K562 (cell line): ENCODE data around the gene ARID3A.

ENCODE experiments used
- CREM ChIP-seq: IDR thresholded peaks from 2 replicates; pipeline ENCODE4 v1.6.1; 2014; ENCODE audit warnings: antibody characterized with exemption, low read depth
- CTCF ChIP-seq, 3 experiments: IDR thresholded peaks in 2 of 3; conservative IDR thresholded peaks in 1 of 3; 2 replicates each; pipeline ENCODE4 v1.5.1; 2011 to 2012; ENCODE audit warnings: low read length in 3 of 3, mild to moderate bottlenecking in 3 of 3, control low read depth in 2 of 3, improper control_type of control experiment in 1 of 3, inconsistent platforms in 1 of 3, low read depth in 1 of 3, mixed read lengths in 1 of 3, moderate library complexity in 1 of 3; ENCODE audit not compliant: insufficient read depth in 2 of 3
- FOXP1 ChIP-seq: sonication (generic); formaldehyde crosslinking; IDR thresholded peaks from 2 replicates; pipeline ENCODE4 v1.8.0; 2022; ENCODE audit warnings: mild to moderate bottlenecking, missing genetic modification reagents
- MEIS2 ChIP-seq: fragments of 450-650 bp; IDR thresholded peaks from 2 replicates; pipeline ENCODE4 v1.6.1; 2014; ENCODE audit warnings: mild to moderate bottlenecking; ENCODE audit not compliant: partially characterized antibody
- POLR2AphosphoS5 ChIP-seq: IDR thresholded peaks from 2 replicates; pipeline ENCODE4 v1.6.1; 2011; ENCODE audit warnings: mild to moderate bottlenecking, low read depth, low read length, moderate library complexity; ENCODE audit not compliant: control insufficient read depth, insufficient read depth

- TF ChIP-seq CREM (no peak), POLR2AphosphoS5 (no peak), MEIS2 (no peak), FOXP1 (CRISPR knock-in tag) (no peak), CTCF (IDR thresholded peaks at IDR 0.05 in 2 of 3, conservative IDR thresholded peaks at IDR 0.05 in 1 of 3; ENCODE audit: insufficient read depth in 2 of 3, low read depth in 1 of 3, low read length in 3 of 3) (no peak)
Observed at GRCh38 chr19:937259-937694, 11.4 kb downstream of the ARID3A start.
